ENCODE data around the gene VCL. TPM values are rescaled to one million over a fixed set of nuclear protein-coding genes. Genes with fewer than 3 reads are reported as not detected.

Gene VCL
- total and polyA plus RNA-seq, 9 of the 15 experiments (the other 6 are each of a cell fraction or from before 2014, with no cell fraction given), result 29.8 to 186 (median 76.4) TPM

DNA sequence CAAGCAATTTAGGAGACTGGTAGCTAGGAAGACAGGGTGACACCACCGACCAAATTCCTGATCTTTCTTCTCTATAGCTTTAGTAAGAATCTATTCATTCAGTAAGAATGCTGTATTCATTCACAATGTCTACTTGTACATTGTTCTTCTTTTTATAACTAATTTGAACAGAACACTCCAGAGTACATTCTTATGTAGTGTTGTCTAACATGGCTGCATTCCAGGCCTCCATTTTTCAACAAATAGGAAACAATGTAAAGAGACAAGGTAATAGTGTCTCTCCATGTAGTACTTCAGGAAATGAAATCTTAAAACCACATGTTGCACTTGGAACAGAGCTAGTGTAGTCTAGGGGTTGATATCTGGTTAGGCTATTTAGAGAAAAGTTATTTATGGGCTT is 1.8 kb downstream of the VCL start (continued):
- TF ChIP-seq AFF4 (CRISPR knock-in tag; IDR thresholded peaks at IDR 0.05), result 0 out of 2 replicates have a peak, but pooled peaks have one; percentile 13
- TF ChIP-seq, protein P1, sequence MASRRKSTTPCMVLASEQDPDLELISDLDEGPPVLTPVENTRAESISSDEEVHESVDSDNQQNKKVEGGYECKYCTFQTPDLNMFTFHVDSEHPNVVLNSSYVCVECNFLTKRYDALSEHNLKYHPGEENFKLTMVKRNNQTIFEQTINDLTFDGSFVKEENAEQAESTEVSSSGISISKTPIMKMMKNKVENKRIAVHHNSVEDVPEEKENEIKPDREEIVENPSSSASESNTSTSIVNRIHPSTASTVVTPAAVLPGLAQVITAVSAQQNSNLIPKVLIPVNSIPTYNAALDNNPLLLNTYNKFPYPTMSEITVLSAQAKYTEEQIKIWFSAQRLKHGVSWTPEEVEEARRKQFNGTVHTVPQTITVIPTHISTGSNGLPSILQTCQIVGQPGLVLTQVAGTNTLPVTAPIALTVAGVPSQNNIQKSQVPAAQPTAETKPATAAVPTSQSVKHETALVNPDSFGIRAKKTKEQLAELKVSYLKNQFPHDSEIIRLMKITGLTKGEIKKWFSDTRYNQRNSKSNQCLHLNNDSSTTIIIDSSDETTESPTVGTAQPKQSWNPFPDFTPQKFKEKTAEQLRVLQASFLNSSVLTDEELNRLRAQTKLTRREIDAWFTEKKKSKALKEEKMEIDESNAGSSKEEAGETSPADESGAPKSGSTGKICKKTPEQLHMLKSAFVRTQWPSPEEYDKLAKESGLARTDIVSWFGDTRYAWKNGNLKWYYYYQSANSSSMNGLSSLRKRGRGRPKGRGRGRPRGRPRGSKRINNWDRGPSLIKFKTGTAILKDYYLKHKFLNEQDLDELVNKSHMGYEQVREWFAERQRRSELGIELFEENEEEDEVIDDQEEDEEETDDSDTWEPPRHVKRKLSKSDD (conservative IDR thresholded peaks at IDR 0.05; ENCODE audit: low read length), result no peak
- TF ChIP-seq NR2F6 (CRISPR knock-in tag; IDR thresholded peaks at IDR 0.05), result no peak
- no peak for TF ChIP-seq ZNF436 (CRISPR knock-in tag; IDR thresholded peaks at IDR 0.05)
- TF ChIP-seq PHF8 (IDR thresholded peaks at IDR 0.05; ENCODE audit: borderline replicate concordance, low read length), result no peak
- TF ChIP-seq IFI16 (CRISPR knock-in tag; IDR thresholded peaks at IDR 0.05), result no peak
- TF ChIP-seq TEAD4 (IDR thresholded peaks at IDR 0.05; ENCODE audit: low read length), result 0 out of 2 replicates have a peak, but pooled peaks have one; percentile 31
- no peak for TF ChIP-seq TEAD4 (CRISPR knock-in tag; IDR thresholded peaks at IDR 0.05; ENCODE audit: borderline replicate concordance)
- no peak for TF ChIP-seq KLF10 (CRISPR knock-in tag; IDR thresholded peaks at IDR 0.05)
- TF ChIP-seq ZBTB17 (CRISPR knock-in tag; IDR thresholded peaks at IDR 0.05), result no peak
- TF ChIP-seq TRIM28 (IDR thresholded peaks at IDR 0.05), result no peak
- TF ChIP-seq, protein P2, sequence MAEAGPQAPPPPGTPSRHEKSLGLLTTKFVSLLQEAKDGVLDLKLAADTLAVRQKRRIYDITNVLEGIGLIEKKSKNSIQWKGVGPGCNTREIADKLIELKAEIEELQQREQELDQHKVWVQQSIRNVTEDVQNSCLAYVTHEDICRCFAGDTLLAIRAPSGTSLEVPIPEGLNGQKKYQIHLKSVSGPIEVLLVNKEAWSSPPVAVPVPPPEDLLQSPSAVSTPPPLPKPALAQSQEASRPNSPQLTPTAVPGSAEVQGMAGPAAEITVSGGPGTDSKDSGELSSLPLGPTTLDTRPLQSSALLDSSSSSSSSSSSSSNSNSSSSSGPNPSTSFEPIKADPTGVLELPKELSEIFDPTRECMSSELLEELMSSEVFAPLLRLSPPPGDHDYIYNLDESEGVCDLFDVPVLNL (CRISPR knock-in tag; IDR thresholded peaks at IDR 0.05; ENCODE audit: low read depth), result no peak
- TF ChIP-seq, protein P3, sequence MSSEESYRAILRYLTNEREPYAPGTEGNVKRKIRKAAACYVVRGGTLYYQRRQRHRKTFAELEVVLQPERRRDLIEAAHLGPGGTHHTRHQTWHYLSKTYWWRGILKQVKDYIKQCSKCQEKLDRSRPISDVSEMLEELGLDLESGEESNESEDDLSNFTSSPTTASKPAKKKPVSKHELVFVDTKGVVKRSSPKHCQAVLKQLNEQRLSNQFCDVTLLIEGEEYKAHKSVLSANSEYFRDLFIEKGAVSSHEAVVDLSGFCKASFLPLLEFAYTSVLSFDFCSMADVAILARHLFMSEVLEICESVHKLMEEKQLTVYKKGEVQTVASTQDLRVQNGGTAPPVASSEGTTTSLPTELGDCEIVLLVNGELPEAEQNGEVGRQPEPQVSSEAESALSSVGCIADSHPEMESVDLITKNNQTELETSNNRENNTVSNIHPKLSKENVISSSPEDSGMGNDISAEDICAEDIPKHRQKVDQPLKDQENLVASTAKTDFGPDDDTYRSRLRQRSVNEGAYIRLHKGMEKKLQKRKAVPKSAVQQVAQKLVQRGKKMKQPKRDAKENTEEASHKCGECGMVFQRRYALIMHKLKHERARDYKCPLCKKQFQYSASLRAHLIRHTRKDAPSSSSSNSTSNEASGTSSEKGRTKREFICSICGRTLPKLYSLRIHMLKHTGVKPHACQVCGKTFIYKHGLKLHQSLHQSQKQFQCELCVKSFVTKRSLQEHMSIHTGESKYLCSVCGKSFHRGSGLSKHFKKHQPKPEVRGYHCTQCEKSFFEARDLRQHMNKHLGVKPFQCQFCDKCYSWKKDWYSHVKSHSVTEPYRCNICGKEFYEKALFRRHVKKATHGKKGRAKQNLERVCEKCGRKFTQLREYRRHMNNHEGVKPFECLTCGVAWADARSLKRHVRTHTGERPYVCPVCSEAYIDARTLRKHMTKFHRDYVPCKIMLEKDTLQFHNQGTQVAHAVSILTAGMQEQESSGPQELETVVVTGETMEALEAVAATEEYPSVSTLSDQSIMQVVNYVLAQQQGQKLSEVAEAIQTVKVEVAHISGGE (CRISPR knock-in tag; IDR thresholded peaks at IDR 0.05), result no peak
- TF ChIP-seq POLR2H (tag; IDR thresholded peaks at IDR 0.05; ENCODE audit: low read depth), result peak; percentile 49; the same call in 1 of the 2 replicates
- TF ChIP-seq ASH1L (IDR thresholded peaks at IDR 0.05; ENCODE audit: borderline replicate concordance, low read depth, partially characterized antibody), result no peak
- TF ChIP-seq ZNF717 (CRISPR knock-in tag; IDR thresholded peaks at IDR 0.05), result no peak

All from K562 (cell line).